HCT116 (cell line): ENCODE results near the gene PPIL6. TPM values are rescaled to one million over a fixed set of nuclear protein-coding genes. Genes with fewer than 3 reads are reported as not detected.

ENCODE experiments used
- ATAC-seq: fragments of 200-7000 bp; cut with Tn5 transposase; 2 replicates; pipeline ENCODE4 v1.9.1; 2020; ENCODE audit warnings: mild to moderate bottlenecking, moderate library complexity
- BruUV-seq: library from RNA; stranded (reverse); fragments of 400-500 nt; replicated peaks from 2 replicates; lab custom pipeline; 2021; lab: Mats Ljungman, UMichigan
- CTCF ChIA-PET: fragments of 300-600 bp; sonication (Branson Sonifier 250); formaldehyde crosslinking; loops from one replicate; lab custom pipeline; 2021; ENCODE audit warnings: antibody characterized with exemption; lab: Charles Lee
- POLR2A ChIA-PET: fragments of 300-600, 350-600 bp; sonication (Branson Sonifier 250); formaldehyde crosslinking; loops from one replicate; lab custom pipeline; 2021; ENCODE audit warnings: antibody characterized with exemption; lab: Charles Lee
- RAD21 ChIA-PET, 2 experiments: fragments of 300-600 bp; sonication (Branson Sonifier 250); formaldehyde crosslinking; loops; one replicate each; lab custom pipeline; 2023; ENCODE audit warnings: low total read pairs in 2 of 2; ENCODE audit not compliant: uncharacterized antibody in 2 of 2, unreplicated experiment in 2 of 2, low non-redundant PET in 1 of 2; lab: Charles Lee
- DNase-seq: peaks from one replicate; pipeline ENCODE4 v3.0.0-alpha.2; 2010; ENCODE audit warnings: low read depth, low spot score
- H2AFZ ChIP-seq: fragments of 200-600 bp; shearing (Covaris generic), sonication (generic); 2 replicates; pipeline ENCODE4 v1.6.1; 2017; ENCODE audit warnings: low read depth, mixed run types, mixed read lengths, antibody characterized with exemption, low read length; ENCODE audit not compliant: poor library complexity, severe bottlenecking
- H3K27ac ChIP-seq: 2 replicates; pipeline ENCODE4 v1.5.1; 2012; ENCODE audit warnings: low read depth, low read length
- H3K27me3 ChIP-seq: fragments of 200-600 bp; sonication (generic); 2 replicates; pipeline ENCODE4 v1.6.1; 2016; ENCODE audit warnings: mixed run types, low read length, mixed read lengths; ENCODE audit not compliant: insufficient read depth
- H3K36me3 ChIP-seq, 2 experiments: fragments of 200-500 bp in 1 of 2; fragments of 200-600 bp in 1 of 2; sonication (Bioruptor generic) in 1 of 2; sonication (generic) in 1 of 2; 2 replicates each; pipeline versions ENCODE4 v1.5.1 to v1.6.1; 2014 to 2016; ENCODE audit warnings: low read length in 2 of 2, inconsistent platforms in 1 of 2, mixed read lengths in 1 of 2, mixed run types in 1 of 2; ENCODE audit not compliant: insufficient read depth in 2 of 2, control insufficient read depth in 1 of 2
- H3K4me1 ChIP-seq, 2 experiments: fragments of 200-600 bp in 1 of 2; sonication (generic) in 1 of 2; 2 replicates each; pipeline versions ENCODE4 v1.5.1 to v1.6.1; 2012 to 2017; ENCODE audit warnings: low read length in 2 of 2, inconsistent platforms in 1 of 2, mild to moderate bottlenecking in 1 of 2, mixed read lengths in 1 of 2, mixed run types in 1 of 2, moderate library complexity in 1 of 2; ENCODE audit not compliant: insufficient read depth in 2 of 2, control insufficient read depth in 1 of 2
- H3K4me2 ChIP-seq: fragments of 200-600 bp; sonication (generic); 2 replicates; pipeline ENCODE4 v1.6.1; 2017; ENCODE audit warnings: mixed run types, low read length, mixed read lengths
- H3K4me3 ChIP-seq, 2 experiments: fragments of 200-600 bp in 1 of 2; sonication (generic) in 1 of 2; replicated peaks in 1 of 2; 2 replicates each; pipeline ENCODE4 v1.5.1; 2011 to 2016; ENCODE audit warnings: low read length in 2 of 2, control low read depth in 1 of 2, low read depth in 1 of 2, mild to moderate bottlenecking in 1 of 2, mixed read lengths in 1 of 2, mixed run types in 1 of 2
- H3K79me2 ChIP-seq: fragments of 200-600 bp; sonication (generic); 2 replicates; pipeline ENCODE4 v1.6.1; 2017; ENCODE audit warnings: mild to moderate bottlenecking, mixed run types, low read length, moderate library complexity, mixed read lengths; ENCODE audit not compliant: insufficient read depth
- H3K9ac ChIP-seq: fragments of 200-600 bp; sonication (generic); 2 replicates; pipeline ENCODE4 v1.6.1; 2016; ENCODE audit warnings: low read length, mixed read lengths
- H3K9me2 ChIP-seq: fragments of 200-600 bp; sonication (generic), shearing (Covaris generic); 2 replicates; pipeline ENCODE4 v1.6.1; 2017; ENCODE audit warnings: mixed run types, mild to moderate bottlenecking, moderate library complexity; ENCODE audit not compliant: insufficient read depth
- H3K9me3 ChIP-seq, 2 experiments: fragments of 200-500 bp in 1 of 2; fragments of 200-600 bp in 1 of 2; sonication (Bioruptor generic) in 1 of 2; sonication (generic) in 1 of 2; 2 replicates each; pipeline ENCODE4 v1.6.1; 2014 to 2017; ENCODE audit warnings: low read length in 2 of 2, mixed read lengths in 2 of 2, inconsistent platforms in 1 of 2, low read depth in 1 of 2, mild to moderate bottlenecking in 1 of 2, mixed run types in 1 of 2, moderate library complexity in 1 of 2; ENCODE audit not compliant: control insufficient read depth in 1 of 2, insufficient read depth in 1 of 2
- H4K20me1 ChIP-seq: fragments of 200-600 bp; sonication (generic), shearing (Covaris generic); 2 replicates; pipeline ENCODE4 v1.6.1; 2017; ENCODE audit warnings: mixed run types, mild to moderate bottlenecking, moderate library complexity; ENCODE audit not compliant: insufficient read depth
- EGR1 ChIP-seq: IDR thresholded peaks from 2 replicates; pipeline ENCODE4 v1.6.1; 2012; ENCODE audit warnings: low read depth
- ELF1 ChIP-seq: IDR thresholded peaks from 2 replicates; pipeline ENCODE4 v1.6.1; 2012; ENCODE audit warnings: low read depth, borderline replicate concordance
- EZH2 ChIP-seq: fragments of 200-600 bp; sonication (generic); IDR thresholded peaks from 2 replicates; pipeline ENCODE4 v1.6.1; 2017; ENCODE audit warnings: antibody characterized with exemption, mixed run types
- EZH2phosphoT487 ChIP-seq: fragments of 200-600 bp; IDR thresholded peaks from 2 replicates; pipeline ENCODE4 v1.6.1; 2018; ENCODE audit warnings: antibody characterized with exemption, borderline replicate concordance
- FOSL1 ChIP-seq: IDR thresholded peaks from 2 replicates; pipeline ENCODE4 v1.6.1; 2012; ENCODE audit warnings: low read depth
- JUND ChIP-seq: IDR thresholded peaks from 2 replicates; pipeline ENCODE4 v1.6.1; 2012
- POLR2A ChIP-seq: IDR thresholded peaks from 2 replicates; pipeline ENCODE4 v1.7.0; 2011; ENCODE audit warnings: borderline replicate concordance; ENCODE audit not compliant: insufficient read depth, insufficient read length; ENCODE audit errors: extremely low read depth
- POLR2AphosphoS5 ChIP-seq: IDR thresholded peaks from 2 replicates; pipeline ENCODE4 v1.6.1; 2011; ENCODE audit warnings: mild to moderate bottlenecking, low read depth, low read length, moderate library complexity
- RAD21 ChIP-seq: IDR thresholded peaks from 2 replicates; pipeline ENCODE4 v1.6.1; 2012; ENCODE audit warnings: low read depth, mild to moderate bottlenecking
- SIN3A ChIP-seq: IDR thresholded peaks from 2 replicates; pipeline ENCODE4 v1.6.1; 2012; ENCODE audit warnings: low read depth
- SP1 ChIP-seq: IDR thresholded peaks from 2 replicates; pipeline ENCODE4 v1.6.1; 2012; ENCODE audit warnings: low read depth
- SRF ChIP-seq: IDR thresholded peaks from 2 replicates; pipeline ENCODE4 v1.6.1; 2012; ENCODE audit warnings: low read depth
- YY1 ChIP-seq: IDR thresholded peaks from 2 replicates; pipeline ENCODE4 v1.6.1; 2011; ENCODE audit warnings: low read length, low read depth, moderate library complexity, mild to moderate bottlenecking; ENCODE audit not compliant: insufficient replicate concordance; ENCODE audit errors: extremely low read depth
- ZBTB33 ChIP-seq: IDR thresholded peaks from 2 replicates; pipeline ENCODE4 v1.6.1; 2011; ENCODE audit warnings: mild to moderate bottlenecking, low read length, moderate library complexity; ENCODE audit not compliant: insufficient replicate concordance; ENCODE audit errors: extremely low read depth
- ZFX ChIP-seq: fragments of 450-650 bp; IDR thresholded peaks from 2 replicates; pipeline ENCODE4 v1.6.1; 2017
- ZNF274 ChIP-seq: fragments of 200-500 bp; sonication (Bioruptor generic); IDR thresholded peaks from 2 replicates; pipeline ENCODE4 v1.6.1; 2014; ENCODE audit warnings: mild to moderate bottlenecking, low read depth, low read length, inconsistent platforms
- intact Hi-C: fragments of 100-400 bp; cut with micrococcal nuclease; formaldehyde crosslinking; loops from 2 replicates; pipeline ENCODE4 v1.10.0; 2022
- total RNA-seq: library from RNA; stranded (reverse); gene quantifications from one replicate; pipeline ENCODE4 v1.2.1, GENCODE V29; 2021; ENCODE audit not compliant: unreplicated experiment
- TF ChIP-seq, protein P1 (sequence below), 3 experiments: fragments of 200-600 bp in 1 of 3; sonication (generic) in 1 of 3; IDR thresholded peaks in 2 of 3; conservative IDR thresholded peaks in 1 of 3; 2 replicates each; pipeline ENCODE4 v1.5.1; 2012 to 2017; ENCODE audit warnings: low read depth in 2 of 3, low read length in 2 of 3, antibody characterized with exemption in 1 of 3, borderline replicate concordance in 1 of 3, control low read depth in 1 of 3, mild to moderate bottlenecking in 1 of 3, mixed read lengths in 1 of 3, mixed run types in 1 of 3, moderate library complexity in 1 of 3; ENCODE audit not compliant: insufficient read depth in 1 of 3
- TF ChIP-seq, protein P2 (sequence below): IDR thresholded peaks from 2 replicates; pipeline ENCODE4 v1.6.1; 2012

Gene PPIL6
- total RNA-seq, 1 experiment from 2014 or later = 3.3 TPM

DNA sequence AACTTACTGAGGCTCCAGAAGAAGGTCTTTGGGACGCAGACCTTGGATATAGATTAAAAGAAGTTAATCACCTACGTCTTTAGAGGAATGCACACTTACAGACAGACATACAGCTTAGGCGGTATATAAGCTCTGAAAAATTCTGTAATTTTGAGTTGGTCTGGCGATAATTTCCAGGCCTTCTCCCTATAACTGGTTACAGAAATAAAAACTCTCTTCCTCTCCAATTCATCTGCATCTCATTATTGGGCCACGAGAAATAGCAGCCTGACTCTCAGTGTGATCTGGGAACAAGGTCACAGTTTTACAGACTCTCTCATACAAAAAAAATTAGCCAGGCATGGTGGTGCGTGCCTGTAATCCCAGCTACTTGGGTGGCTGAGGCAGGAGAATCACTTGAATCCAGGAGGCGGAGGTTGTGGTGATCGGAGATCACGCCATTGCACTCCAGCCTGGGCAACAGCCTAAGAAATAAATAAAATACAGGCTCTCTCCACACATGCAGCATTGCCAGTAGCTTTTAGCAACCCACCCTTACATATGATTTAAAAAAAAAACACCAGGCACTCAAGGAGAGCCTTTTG lies 37.9 kb upstream of the PPIL6 start:
- intact Hi-C loops = no loop called here
- Histone ChIP-seq H3K9ac (no peak overlapping the region), H3K9me3 (no peaks in the 10 kb centered on the region), H3K36me3 (peaks cover 36 to 46% of the 10 kb centered on the region in 2 experiments), H3K27me3 (no peaks in the 10 kb centered on the region), H3K4me3 (no peak overlapping the region), H3K4me2 (no peak overlapping the region), H3K9me2 (no peaks in the 10 kb centered on the region), H4K20me1 (no peaks in the 10 kb centered on the region), H3K4me1 (peaks cover 4 to 6% of the 10 kb centered on the region in 2 experiments; a peak in 2 of 4 replicates), H3K27ac (no peak overlapping the region), H3K79me2 (peaks cover 90% of the 10 kb centered on the region), H2AFZ (no peak overlapping the region)
- BruUV-seq = no TSS peak
- CTCF ChIA-PET = no interaction called here
- POLR2A ChIA-PET = no interaction called here
- TF ChIP-seq EZH2 (no peak), YY1 (no peak), ZNF274 (no peak), EGR1 (no peak), JUND (no peak), EZH2phosphoT487 (no peak)
- DNase-seq = no peak
- RAD21 ChIA-PET = no interaction called here
- ATAC-seq = no peak

DNA sequence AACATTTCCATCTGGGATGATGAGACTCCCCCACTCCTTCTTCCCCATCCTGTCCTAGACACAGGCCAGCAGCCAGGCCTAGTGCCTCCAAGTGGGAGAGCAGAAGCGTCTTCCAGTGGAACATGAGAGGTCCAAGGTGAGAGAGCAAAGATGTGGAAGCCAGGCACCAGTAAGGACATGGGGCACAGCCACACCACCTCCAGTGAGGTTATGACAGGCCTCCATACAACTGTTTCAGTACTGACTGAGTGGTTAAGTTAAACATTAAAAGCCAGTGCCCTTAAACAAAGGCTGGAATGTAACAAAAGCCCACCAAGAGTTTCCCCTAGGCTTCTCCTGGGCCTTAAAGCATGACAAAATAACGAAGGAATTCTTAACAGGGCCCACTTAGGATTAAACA lies 37.3 kb upstream of the PPIL6 start:
- Histone ChIP-seq H3K36me3 (peaks cover 40 to 50% of the 10 kb centered on the region in 2 experiments), H3K4me2 (no peak overlapping the region)

More for the DNA sequence above, 37.3 kb upstream of the PPIL6 start:
- Histone ChIP-seq H3K4me3 (no peak overlapping the region), H3K9me2 (no peaks in the 10 kb centered on the region), H3K9ac (no peak overlapping the region), H3K9me3 (no peaks in the 10 kb centered on the region), H3K79me2 (peaks cover 95% of the 10 kb centered on the region), H3K27me3 (no peaks in the 10 kb centered on the region), H2AFZ (no peak overlapping the region), H4K20me1 (no peaks in the 10 kb centered on the region), H3K27ac (no peak overlapping the region), H3K4me1 (peaks cover 4 to 6% of the 10 kb centered on the region in 2 experiments; a peak in 2 of 4 replicates)
- no peak for DNase-seq
- intact Hi-C loops = no loop called here
- ATAC-seq = no peak
- ChIA-PET CTCF (no interaction called here), POLR2A (no interaction called here), RAD21 (no interaction called here)
- BruUV-seq = no TSS peak
- no peak for TF ChIP-seq FOSL1
- no peak for TF ChIP-seq SP1
- TF ChIP-seq RAD21 = no peak
- TF ChIP-seq SIN3A = no peak
- TF ChIP-seq ZNF274 = no peak
- TF ChIP-seq, protein P1, sequence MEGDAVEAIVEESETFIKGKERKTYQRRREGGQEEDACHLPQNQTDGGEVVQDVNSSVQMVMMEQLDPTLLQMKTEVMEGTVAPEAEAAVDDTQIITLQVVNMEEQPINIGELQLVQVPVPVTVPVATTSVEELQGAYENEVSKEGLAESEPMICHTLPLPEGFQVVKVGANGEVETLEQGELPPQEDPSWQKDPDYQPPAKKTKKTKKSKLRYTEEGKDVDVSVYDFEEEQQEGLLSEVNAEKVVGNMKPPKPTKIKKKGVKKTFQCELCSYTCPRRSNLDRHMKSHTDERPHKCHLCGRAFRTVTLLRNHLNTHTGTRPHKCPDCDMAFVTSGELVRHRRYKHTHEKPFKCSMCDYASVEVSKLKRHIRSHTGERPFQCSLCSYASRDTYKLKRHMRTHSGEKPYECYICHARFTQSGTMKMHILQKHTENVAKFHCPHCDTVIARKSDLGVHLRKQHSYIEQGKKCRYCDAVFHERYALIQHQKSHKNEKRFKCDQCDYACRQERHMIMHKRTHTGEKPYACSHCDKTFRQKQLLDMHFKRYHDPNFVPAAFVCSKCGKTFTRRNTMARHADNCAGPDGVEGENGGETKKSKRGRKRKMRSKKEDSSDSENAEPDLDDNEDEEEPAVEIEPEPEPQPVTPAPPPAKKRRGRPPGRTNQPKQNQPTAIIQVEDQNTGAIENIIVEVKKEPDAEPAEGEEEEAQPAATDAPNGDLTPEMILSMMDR (IDR thresholded peaks at IDR 0.05 in 2 of 3, conservative IDR thresholded peaks at IDR 0.05 in 1 of 3; ENCODE audit: borderline replicate concordance in 1 of 3, insufficient read depth in 1 of 3, low read depth in 2 of 3, low read length in 2 of 3) = no peak
- TF ChIP-seq POLR2A = no peak
- TF ChIP-seq YY1 = no peak
- no peak for TF ChIP-seq JUND
- TF ChIP-seq ELF1 = no peak
- TF ChIP-seq SRF = no peak
- TF ChIP-seq, protein P2, sequence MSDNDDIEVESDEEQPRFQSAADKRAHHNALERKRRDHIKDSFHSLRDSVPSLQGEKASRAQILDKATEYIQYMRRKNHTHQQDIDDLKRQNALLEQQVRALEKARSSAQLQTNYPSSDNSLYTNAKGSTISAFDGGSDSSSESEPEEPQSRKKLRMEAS = no peak
- no peak for TF ChIP-seq EZH2phosphoT487
- no peak for TF ChIP-seq ZFX
- no peak for TF ChIP-seq ZBTB33
- TF ChIP-seq POLR2AphosphoS5 = no peak
